Retinal pigment epithelial cell (primary cell): ENCODE measurements around the gene DVL1.
"Not testable (repeated sequence)": the region's sequence is repeated elsewhere in the genome, so short reads cannot be mapped to it uniquely, and the experiment has no call there.

Experiments used
- DNase-seq: peaks from one replicate; pipeline ENCODE4 v3.0.0-alpha.2; 2010; ENCODE audit warnings: low read depth
- H3K4me3 ChIP-seq: 2 replicates; pipeline ENCODE4 v1.5.1; 2011; ENCODE audit warnings: mild to moderate bottlenecking, low read length, control low read depth, moderate library complexity
- CTCF ChIP-seq: conservative IDR thresholded peaks from 2 replicates; pipeline ENCODE4 v1.5.1; 2011; ENCODE audit warnings: low read depth, low read length, control low read depth, inconsistent platforms

The DVL1 gene

DNA sequence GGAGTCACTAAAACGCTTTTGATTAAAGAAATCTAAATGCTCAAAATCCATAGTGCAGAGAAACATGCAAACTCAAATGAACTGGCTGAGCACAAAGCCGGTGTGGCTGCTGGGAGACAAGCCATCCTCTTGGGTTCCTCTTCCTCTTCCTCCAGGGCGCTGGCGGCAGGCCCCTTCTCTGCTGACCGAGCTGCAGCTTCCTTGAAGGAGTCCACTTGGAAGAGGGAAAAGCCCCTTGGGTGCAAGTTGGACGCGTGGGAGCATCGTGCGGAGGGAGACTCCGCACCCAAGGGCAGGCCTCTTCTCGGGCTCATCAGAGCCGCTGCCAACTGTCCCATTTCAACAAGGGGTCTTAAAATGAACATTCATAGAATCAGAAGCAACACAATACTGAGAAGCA lies 42.0 kb upstream of the DVL1 start:
- no peak for DNase-seq
- no peak for TF ChIP-seq CTCF
- H3K4me3 ChIP-seq = no peak overlapping the region

DNA sequence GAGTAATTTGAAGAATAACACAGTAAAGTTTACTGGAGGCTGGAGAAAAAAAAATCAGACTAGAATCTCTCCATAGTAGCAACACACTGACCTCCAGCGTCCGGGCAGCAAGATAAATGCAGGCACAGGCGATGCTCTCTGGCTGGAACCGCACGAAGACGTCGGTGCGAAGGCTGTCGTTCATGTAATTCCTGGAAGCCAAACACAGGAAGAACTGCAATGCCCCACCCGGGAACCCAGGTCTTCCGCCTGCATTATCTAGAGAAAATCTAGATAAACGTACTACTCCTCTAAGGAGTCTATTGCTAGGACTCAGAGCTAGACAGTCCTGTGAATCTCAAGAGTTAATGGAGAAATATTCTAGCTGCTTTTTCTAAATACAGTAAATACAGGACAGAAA lies 41.5 kb upstream of the DVL1 start:
- DNase-seq = no peak
- no peak for TF ChIP-seq CTCF
- H3K4me3 ChIP-seq = no peak overlapping the region

GRCh38 chr1:1388078-1388472 lies 38.9 kb upstream of the DVL1 start:
- no peak overlapping the region for H3K4me3 ChIP-seq
- DNase-seq = no peak
- no peak for TF ChIP-seq CTCF

DNA sequence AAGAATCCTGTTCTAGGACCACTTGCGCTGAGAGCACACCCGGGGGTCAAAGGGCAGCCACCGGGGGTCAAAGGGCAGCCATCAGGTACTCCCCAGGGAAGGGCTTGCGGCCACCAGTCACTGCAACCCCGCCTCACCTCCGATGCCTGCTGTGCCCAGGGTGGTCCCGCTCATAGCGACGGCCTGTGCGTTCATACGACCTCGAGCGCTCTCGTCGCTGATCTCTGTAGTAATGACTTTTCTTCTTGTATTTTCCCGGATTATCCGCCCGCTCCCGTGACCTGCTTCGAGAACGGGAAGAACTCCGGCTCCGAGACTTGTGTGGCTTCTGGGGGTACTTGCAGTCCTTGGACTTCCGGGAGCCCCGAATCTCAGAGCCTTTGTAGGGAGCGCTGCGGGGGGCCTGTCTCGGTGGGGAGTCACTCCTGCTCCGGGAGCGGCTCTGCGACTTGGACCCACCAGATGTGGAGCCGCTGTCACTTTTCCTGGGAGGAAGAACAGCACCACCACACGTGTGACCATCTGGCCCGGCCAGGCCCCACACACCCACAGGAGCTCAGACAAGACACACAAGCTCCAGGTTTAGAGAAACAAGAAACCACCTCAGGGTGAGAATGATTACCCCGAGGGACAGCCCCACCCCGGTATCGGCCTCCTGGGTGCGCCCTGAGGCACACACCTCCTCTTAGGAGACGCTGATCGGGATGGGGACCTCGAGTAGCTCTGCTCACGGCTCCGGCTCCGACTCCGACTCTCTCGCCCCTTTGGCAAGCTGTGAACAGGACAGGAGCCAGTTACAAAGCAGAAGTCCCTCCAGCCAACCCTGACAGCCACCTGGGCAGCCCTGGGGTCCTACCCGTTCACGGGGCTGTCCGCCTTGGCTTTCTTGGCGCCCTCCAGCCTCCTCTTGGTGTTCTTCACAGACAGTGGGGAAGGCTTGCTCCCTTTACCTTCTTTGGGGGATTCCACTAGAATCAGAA lies 38.2 kb upstream of the DVL1 start:
- no peak for DNase-seq
- no peak for TF ChIP-seq CTCF
- no peak overlapping the region for H3K4me3 ChIP-seq

GRCh38 chr1:1385931-1386330 lies 36.7 kb upstream of the DVL1 start:
- H3K4me3 ChIP-seq = no peak overlapping the region
- no peak for TF ChIP-seq CTCF
- DNase-seq = no peak

DNA sequence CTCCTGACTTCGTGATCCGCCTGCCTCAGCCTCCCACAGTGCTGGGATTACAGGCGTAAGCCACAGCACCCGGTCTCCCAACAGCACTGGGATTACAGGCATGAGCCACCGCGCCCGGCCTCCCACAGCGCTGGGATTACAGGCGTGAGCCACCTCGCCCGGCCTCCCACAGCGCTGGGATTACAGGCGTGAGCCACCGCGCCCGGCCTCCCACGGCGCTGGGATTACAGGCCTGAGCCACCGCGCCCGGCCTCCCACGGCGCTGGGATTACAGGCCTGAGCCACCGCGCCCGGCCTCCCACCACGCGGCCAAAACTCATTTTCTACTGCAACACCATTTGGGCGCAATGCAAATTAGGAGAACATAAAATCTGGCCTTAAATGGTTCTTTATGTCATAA lies 36.1 kb upstream of the DVL1 start:
- DNase-seq, H3K4me3 ChIP-seq: not testable (repeated sequence)

DNA sequence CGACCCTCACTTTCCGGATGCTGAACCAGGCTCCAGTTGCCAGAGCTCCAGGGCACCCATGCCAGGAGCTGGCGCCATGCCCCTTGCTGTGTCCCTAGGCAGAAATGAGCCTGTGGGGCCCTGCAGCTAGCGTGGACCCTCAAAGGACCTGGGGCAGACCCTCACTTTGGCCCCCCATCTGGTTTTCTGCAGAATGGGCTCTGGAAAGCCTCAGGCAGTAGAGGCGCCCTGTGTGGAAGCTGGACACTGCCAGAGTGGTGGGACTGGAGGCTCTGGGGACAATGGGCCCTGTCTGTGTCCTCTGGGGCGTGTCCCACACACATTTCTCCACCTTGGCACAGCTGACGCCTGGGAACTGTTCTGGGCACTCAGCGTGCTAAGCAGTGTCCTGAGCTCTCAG lies 32.1 kb upstream of the DVL1 start:
- H3K4me3 ChIP-seq = no peak overlapping the region
- no peak for TF ChIP-seq CTCF
- no peak for DNase-seq
